HG03066 (cell line): ENCODE results near the gene DPH1.

Experiments used
- ATAC-seq: cut with Tn5 transposase; IDR thresholded peaks from one replicate; pipeline ENCODE4 v1.9.1; 2021; ENCODE audit warnings: low read depth; ENCODE audit not compliant: unreplicated experiment

The DPH1 gene

DNA sequence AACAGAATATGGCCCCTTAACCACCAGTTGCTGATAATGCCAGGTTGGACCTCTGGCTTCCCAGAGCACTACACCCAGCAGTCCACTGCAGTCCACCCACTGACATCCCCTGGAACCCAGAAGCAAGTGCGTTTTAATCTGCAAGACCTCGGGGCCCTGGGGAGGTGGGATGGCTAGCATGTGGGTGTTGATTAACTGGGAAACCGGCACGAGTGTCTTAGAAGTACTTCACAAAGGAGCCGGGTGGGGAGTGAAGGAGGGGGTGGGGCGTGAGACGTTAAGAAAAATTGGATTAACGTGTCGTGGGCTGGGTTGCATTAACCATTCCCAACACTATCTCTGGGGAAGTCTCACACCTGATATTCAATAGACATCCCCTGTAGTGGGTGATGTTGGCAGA is 18.9 kb downstream of the DPH1 start:
- ATAC-seq = no peak

DNA sequence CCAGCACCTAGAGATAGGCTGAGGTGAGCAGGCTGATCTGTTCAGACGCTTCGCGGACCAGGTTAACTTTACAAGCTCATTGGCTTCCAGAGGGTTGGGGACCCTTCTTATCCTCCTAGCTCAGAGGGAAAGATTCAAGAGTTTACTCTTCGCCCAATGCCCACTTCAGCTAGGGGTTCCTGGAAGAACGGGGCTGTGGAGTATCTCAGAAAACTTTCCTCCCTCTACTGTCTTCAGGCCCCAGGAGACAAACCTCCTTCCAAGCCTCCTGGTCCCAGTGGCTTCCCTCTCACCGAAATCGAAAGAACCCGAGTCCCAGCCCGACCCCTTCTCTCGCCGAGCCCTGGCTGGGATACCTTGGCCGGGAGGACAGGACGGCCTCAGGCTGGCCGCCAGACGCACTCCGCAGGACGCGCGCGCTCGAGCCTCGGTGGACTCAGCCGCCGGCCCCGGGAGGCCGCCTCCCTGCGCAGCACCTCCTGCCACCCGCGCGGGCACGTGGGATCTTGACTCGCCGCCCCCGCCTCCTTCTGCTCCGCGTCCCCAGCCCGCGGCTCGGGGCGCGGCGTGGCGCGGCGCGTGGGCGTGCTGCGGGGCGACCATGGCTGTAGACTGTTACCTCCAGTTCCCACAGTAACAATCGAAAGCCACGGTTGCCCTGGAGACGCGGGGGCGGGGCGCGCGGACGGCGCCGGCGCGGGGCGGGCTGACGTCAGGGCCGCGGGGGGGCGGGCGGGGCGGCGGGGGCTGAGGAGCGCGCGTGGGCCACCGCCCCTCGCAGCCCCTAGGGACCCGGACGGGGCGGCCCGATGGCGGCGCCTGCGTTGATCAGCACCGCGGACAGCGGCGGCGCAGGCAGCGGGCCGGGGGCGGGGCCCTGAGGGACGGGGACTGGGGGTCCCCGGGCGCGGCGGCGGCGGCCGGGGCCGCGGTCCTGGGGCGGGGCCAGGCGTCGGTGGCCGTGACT is 19.7 kb downstream of the DPH1 start:
- ATAC-seq = peak; percentile 39

- ATAC-seq = peak; percentile 14
Observed at GRCh38 chr17:2050300-2051060, 20.5 kb downstream of the DPH1 start.

GRCh38 chr17:2051061-2051932 is 21.3 kb downstream of the DPH1 start:
- ATAC-seq = no peak

- ATAC-seq = no peak
Observed at GRCh38 chr17:2051933-2052559, 22.1 kb downstream of the DPH1 start.

GRCh38 chr17:2053380-2054261 is 23.7 kb downstream of the DPH1 start:
- ATAC-seq = no peak

DNA sequence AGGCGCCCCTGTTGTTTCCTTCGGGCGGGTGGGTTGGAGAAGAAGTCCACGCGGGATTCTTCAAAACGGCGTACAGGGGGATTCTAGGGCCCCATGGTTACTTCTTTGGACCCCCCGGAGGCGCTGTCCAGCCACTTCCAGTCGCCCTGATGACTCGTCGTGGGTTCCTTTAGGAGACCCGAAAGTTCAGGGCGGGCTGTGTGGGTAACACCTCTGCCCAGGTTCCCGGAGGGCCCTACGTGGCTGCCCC is 24.2 kb downstream of the DPH1 start:
- ATAC-seq = no peak

DNA sequence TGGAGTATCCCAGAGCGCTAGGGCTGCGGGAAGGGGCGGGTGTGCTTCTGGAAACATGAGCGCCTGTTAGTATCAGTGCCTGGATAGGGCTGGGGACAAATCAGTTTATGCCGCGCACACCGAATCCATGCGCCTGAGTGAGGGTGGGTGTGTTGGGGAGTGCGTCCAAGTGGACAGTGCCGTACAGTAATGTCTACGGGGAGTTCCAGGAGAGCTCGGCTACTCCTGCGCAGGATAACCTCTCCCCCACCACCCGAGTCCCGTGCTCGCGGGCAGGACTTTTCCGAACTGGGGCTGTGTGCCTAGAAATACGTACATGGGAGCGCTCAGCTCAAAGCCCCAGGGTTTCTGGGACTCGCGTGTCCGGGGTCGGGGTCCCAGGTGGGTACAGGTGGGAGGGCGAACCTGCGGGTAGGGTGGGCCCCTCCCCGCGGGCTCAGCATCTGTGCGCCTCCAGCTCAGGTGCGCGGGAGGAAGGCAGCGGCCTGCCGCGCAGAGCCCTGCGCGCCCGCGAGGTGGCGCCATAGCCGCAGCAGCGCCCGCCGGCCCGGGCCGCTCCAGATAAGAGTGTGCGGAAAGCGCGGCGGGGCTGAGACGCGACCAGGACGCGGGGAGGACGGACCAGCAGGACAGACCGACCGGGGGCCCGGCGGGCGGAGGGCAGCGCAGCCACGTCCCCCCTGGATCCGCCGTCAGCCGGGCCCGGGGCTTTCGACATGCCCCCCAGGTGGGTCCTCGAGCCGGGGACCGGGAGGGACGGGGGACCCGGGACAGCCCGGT is 24.7 kb downstream of the DPH1 start, which contains the start of gene HIC1:
Gene HIC1, plus strand, starts transcription at position 592 of the 780 bp plus-strand sequence. CDS start 1,588 bp downstream, outside the sequence.
- no peak for ATAC-seq

GRCh38 chr17:2055292-2056205 is 25.6 kb downstream of the DPH1 start:
- no peak for ATAC-seq

DNA sequence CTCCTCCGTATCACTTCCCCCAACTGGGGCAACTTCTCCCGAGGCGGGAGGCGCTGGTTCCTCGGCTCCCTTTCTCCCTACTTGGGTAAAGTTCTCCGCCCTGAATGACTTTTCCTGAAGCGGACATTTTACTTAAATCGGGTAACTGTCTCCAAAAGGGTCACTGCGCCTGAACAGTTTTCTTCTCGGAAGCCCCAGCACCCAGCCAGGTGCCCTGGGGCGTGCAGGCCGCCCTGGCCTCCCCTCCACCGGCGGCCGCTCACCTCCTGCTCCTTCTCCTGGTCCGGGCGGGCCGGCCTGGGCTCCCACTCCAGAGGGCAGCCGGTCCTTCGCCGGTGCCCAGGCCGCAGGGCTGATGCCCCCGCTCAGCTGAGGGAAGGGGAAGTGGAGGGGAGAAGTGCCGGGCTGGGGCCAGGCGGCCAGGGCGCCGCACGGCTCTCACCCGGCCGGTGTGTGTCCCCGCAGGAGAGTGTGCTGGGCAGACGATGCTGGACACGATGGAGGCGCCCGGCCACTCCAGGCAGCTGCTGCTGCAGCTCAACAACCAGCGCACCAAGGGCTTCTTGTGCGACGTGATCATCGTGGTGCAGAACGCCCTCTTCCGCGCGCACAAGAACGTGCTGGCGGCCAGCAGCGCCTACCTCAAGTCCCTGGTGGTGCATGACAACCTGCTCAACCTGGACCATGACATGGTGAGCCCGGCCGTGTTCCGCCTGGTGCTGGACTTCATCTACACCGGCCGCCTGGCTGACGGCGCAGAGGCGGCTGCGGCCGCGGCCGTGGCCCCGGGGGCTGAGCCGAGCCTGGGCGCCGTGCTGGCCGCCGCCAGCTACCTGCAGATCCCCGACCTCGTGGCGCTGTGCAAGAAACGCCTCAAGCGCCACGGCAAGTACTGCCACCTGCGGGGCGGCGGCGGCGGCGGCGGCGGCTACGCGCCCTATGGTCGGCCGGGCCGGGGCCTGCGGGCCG is 26.5 kb downstream of the DPH1 start:
- ATAC-seq = no peak

GRCh38 chr17:2057175-2057759 is 27.3 kb downstream of the DPH1 start:
- ATAC-seq = no peak

DNA sequence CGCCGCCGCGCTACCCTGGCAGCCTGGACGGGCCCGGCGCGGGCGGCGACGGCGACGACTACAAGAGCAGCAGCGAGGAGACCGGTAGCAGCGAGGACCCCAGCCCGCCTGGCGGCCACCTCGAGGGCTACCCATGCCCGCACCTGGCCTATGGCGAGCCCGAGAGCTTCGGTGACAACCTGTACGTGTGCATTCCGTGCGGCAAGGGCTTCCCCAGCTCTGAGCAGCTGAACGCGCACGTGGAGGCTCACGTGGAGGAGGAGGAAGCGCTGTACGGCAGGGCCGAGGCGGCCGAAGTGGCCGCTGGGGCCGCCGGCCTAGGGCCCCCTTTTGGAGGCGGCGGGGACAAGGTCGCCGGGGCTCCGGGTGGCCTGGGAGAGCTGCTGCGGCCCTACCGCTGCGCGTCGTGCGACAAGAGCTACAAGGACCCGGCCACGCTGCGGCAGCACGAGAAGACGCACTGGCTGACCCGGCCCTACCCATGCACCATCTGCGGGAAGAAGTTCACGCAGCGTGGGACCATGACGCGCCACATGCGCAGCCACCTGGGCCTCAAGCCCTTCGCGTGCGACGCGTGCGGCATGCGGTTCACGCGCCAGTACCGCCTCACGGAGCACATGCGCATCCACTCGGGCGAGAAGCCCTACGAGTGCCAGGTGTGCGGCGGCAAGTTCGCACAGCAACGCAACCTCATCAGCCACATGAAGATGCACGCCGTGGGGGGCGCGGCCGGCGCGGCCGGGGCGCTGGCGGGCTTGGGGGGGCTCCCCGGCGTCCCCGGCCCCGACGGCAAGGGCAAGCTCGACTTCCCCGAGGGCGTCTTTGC is 28.0 kb downstream of the DPH1 start:
- ATAC-seq = no peak

DNA sequence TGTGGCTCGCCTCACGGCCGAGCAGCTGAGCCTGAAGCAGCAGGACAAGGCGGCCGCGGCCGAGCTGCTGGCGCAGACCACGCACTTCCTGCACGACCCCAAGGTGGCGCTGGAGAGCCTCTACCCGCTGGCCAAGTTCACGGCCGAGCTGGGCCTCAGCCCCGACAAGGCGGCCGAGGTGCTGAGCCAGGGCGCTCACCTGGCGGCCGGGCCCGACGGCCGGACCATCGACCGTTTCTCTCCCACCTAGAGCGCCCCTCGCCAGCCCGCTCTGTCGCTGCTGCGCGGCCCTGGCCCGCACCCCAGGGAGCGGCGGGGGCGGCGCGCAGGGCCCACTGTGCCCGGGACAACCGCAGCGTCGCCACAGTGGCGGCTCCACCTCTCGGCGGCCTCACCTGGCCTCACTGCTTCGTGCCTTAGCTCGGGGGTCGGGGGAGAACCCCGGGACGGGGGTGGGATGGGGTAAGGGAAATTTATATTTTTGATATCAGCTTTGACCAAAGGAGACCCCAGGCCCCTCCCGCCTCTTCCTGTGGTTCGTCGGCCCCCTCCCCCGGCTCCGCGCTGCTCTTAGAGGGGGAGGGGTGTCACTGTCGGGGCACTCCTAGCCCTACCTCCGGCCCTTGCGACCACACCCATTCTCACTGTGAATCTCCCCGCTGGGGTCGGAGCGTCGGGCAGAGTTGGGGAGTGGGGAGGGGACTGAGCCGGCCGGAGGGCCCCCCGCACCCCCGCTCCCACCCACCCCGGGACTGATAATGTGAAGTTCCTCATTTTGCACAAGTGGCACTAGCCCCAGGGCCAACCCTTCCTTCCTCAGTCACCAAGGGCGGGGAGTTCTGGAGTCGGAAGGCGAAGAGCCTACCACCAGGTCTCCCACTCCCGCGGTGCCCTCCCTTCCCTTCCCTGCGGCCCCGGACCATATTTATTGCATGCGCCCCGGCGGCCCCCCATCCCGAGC is 28.9 kb downstream of the DPH1 start:
- ATAC-seq = no peak
